ENCODE measurements around the gene DAB1.

GRCh38 chr1:57202241-57202640 lies 221.6 kb downstream of the DAB1 start:
- no peak for TF ChIP-seq CTCF (tag by site-specific recombination; IDR thresholded peaks at IDR 0.05)
- no peak for TF ChIP-seq ZNF791 (tag by site-specific recombination; IDR thresholded peaks at IDR 0.05)
- TF ChIP-seq SETDB1 (IDR thresholded peaks at IDR 0.05; ENCODE audit: insufficient read length, low read length) = no peak
- TF ChIP-seq ZNF843 (tag by site-specific recombination; IDR thresholded peaks at IDR 0.05) = no peak
- TF ChIP-seq ZNF837 (tag by site-specific recombination; IDR thresholded peaks at IDR 0.05) = no peak
